ENCODE data around the gene TPBG. TPM values are rescaled to one million over a fixed set of nuclear protein-coding genes. Genes with fewer than 3 reads are reported as not detected.
"Not testable (repeated sequence)": the region's sequence is repeated elsewhere in the genome, so short reads cannot be mapped to it uniquely, and the experiment has no call there.

Gene TPBG
- total RNA-seq, 2 donors from 2014 or later, result 0.43 to 1.9 TPM

- peak overlapping the region; percentile 85 for H3K4me3 Mint-ChIP-seq
- ATAC-seq (replicated peaks), result peak; percentile 31
- peaks cover 11% of the 10 kb centered on the region for H3K36me3 Mint-ChIP-seq (ENCODE audit: low read depth)
- H3K4me1 Mint-ChIP-seq, result peaks cover 9% of the 10 kb centered on the region
- H3K27ac Mint-ChIP-seq, result peak overlapping the region; percentile 30
- H3K27me3 Mint-ChIP-seq, result peaks cover 22% of the 10 kb centered on the region
- no peaks in the 10 kb centered on the region for H3K9me3 Mint-ChIP-seq
Observed at GRCh38 chr6:82364087-82365015, 734 bp downstream of the TPBG start.

GRCh38 chr6:82365016-82365795 is 1.6 kb downstream of the TPBG start:
- Mint-ChIP-seq H3K4me1 (peaks cover 9% of the 10 kb centered on the region), H3K27ac (no peak overlapping the region), H3K9me3 (no peaks in the 10 kb centered on the region), H3K4me3 (peak overlapping the region; percentile 85), H3K36me3 (ENCODE audit: low read depth) (peaks cover 11% of the 10 kb centered on the region), H3K27me3 (peaks cover 20% of the 10 kb centered on the region)
- peak; percentile 27 for ATAC-seq (replicated peaks)

GRCh38 chr6:82367704-82368103 is 4.1 kb downstream of the TPBG start:
- no peak for ATAC-seq (replicated peaks)
- H3K9me3 Mint-ChIP-seq, result no peaks in the 10 kb centered on the region
- H3K27ac Mint-ChIP-seq, result no peak overlapping the region
- H3K4me1 Mint-ChIP-seq, result peaks cover 9% of the 10 kb centered on the region
- H3K4me3 Mint-ChIP-seq, result no peak overlapping the region
- H3K27me3 Mint-ChIP-seq, result peaks cover 15% of the 10 kb centered on the region
- H3K36me3 Mint-ChIP-seq (ENCODE audit: low read depth), result peaks cover 11% of the 10 kb centered on the region

GRCh38 chr6:82370788-82371187 is 7.2 kb downstream of the TPBG start:
- ATAC-seq (replicated peaks), result no peak
- H3K27me3 Mint-ChIP-seq, result peaks cover 4% of the 10 kb centered on the region
- no peaks in the 10 kb centered on the region for H3K36me3 Mint-ChIP-seq (ENCODE audit: low read depth)
- H3K4me1 Mint-ChIP-seq, result no peaks in the 10 kb centered on the region
- no peak overlapping the region for H3K27ac Mint-ChIP-seq
- no peaks in the 10 kb centered on the region for H3K9me3 Mint-ChIP-seq
- H3K4me3 Mint-ChIP-seq, result no peak overlapping the region

GRCh38 chr6:82371799-82372546 is 8.4 kb downstream of the TPBG start:
- Mint-ChIP-seq H3K27me3 (no peaks in the 10 kb centered on the region), H3K36me3 (ENCODE audit: low read depth) (no peaks in the 10 kb centered on the region), H3K4me3 (no peak overlapping the region), H3K27ac (no peak overlapping the region), H3K9me3 (no peaks in the 10 kb centered on the region), H3K4me1 (no peaks in the 10 kb centered on the region)
- ATAC-seq (replicated peaks), result no peak

GRCh38 chr6:82372656-82373055 is 9.0 kb downstream of the TPBG start:
- Mint-ChIP-seq H3K9me3 (peaks cover 3% of the 10 kb centered on the region), H3K27me3 (no peaks in the 10 kb centered on the region), H3K27ac (no peak overlapping the region), H3K4me1 (no peaks in the 10 kb centered on the region), H3K36me3 (ENCODE audit: low read depth) (no peaks in the 10 kb centered on the region), H3K4me3 (no peak overlapping the region)
- no peak for ATAC-seq (replicated peaks)

GRCh38 chr6:82374516-82374915 is 10.9 kb downstream of the TPBG start:
- Mint-ChIP-seq H3K4me3 (no peak overlapping the region), H3K4me1 (no peaks in the 10 kb centered on the region), H3K27ac (no peak overlapping the region), H3K27me3 (no peaks in the 10 kb centered on the region), H3K9me3 (peaks cover 6% of the 10 kb centered on the region), H3K36me3 (ENCODE audit: low read depth) (no peaks in the 10 kb centered on the region)
- ATAC-seq (replicated peaks), result no peak

- H3K4me3 Mint-ChIP-seq, result no peak overlapping the region
- no peak overlapping the region for H3K27ac Mint-ChIP-seq
- H3K9me3 Mint-ChIP-seq, result peaks cover 6% of the 10 kb centered on the region
- no peaks in the 10 kb centered on the region for H3K4me1 Mint-ChIP-seq
- no peaks in the 10 kb centered on the region for H3K36me3 Mint-ChIP-seq (ENCODE audit: low read depth)
- H3K27me3 Mint-ChIP-seq, result no peaks in the 10 kb centered on the region
- no peak for ATAC-seq (replicated peaks)
Observed at GRCh38 chr6:82376636-82377035, 13.0 kb downstream of the TPBG start.

GRCh38 chr6:82380566-82381185 is 17.1 kb downstream of the TPBG start:
- no peak for ATAC-seq (replicated peaks)
- no peaks in the 10 kb centered on the region for H3K27me3 Mint-ChIP-seq
- no peaks in the 10 kb centered on the region for H3K36me3 Mint-ChIP-seq (ENCODE audit: low read depth)
- no peaks in the 10 kb centered on the region for H3K4me1 Mint-ChIP-seq
- no peak overlapping the region for H3K4me3 Mint-ChIP-seq
- H3K9me3 Mint-ChIP-seq, result peaks cover 6% of the 10 kb centered on the region
- H3K27ac Mint-ChIP-seq, result no peak overlapping the region

GRCh38 chr6:82381278-82381677 is 17.7 kb downstream of the TPBG start:
- Mint-ChIP-seq H3K27me3 (no peaks in the 10 kb centered on the region), H3K4me3 (no peak overlapping the region), H3K27ac (no peak overlapping the region), H3K9me3 (peaks cover 6% of the 10 kb centered on the region), H3K4me1 (no peaks in the 10 kb centered on the region), H3K36me3 (ENCODE audit: low read depth) (no peaks in the 10 kb centered on the region)
- no peak for ATAC-seq (replicated peaks)

- Mint-ChIP-seq H3K27me3 (no peaks in the 10 kb centered on the region), H3K4me1 (no peaks in the 10 kb centered on the region), H3K4me3 (no peak overlapping the region), H3K27ac (no peak overlapping the region), H3K9me3 (no peaks in the 10 kb centered on the region), H3K36me3 (ENCODE audit: low read depth) (no peaks in the 10 kb centered on the region)
- no peak for ATAC-seq (replicated peaks)
Observed at GRCh38 chr6:82385102-82385501, 21.5 kb downstream of the TPBG start.

GRCh38 chr6:82385546-82385945 is 21.9 kb downstream of the TPBG start:
- Mint-ChIP-seq H3K4me1 (no peaks in the 10 kb centered on the region), H3K36me3 (ENCODE audit: low read depth) (no peaks in the 10 kb centered on the region), H3K27ac (no peak overlapping the region), H3K27me3 (no peaks in the 10 kb centered on the region), H3K4me3 (no peak overlapping the region), H3K9me3 (no peaks in the 10 kb centered on the region)
- ATAC-seq (replicated peaks), result no peak

- H3K4me1 Mint-ChIP-seq, result no peaks in the 10 kb centered on the region
- H3K27me3 Mint-ChIP-seq, result no peaks in the 10 kb centered on the region
- no peaks in the 10 kb centered on the region for H3K36me3 Mint-ChIP-seq (ENCODE audit: low read depth)
- no peak overlapping the region for H3K4me3 Mint-ChIP-seq
- H3K27ac Mint-ChIP-seq, result no peak overlapping the region
- H3K9me3 Mint-ChIP-seq, result no peaks in the 10 kb centered on the region
- no peak for ATAC-seq (replicated peaks)
Observed at GRCh38 chr6:82385961-82386360, 22.3 kb downstream of the TPBG start.

- H3K27me3 Mint-ChIP-seq; H3K27ac Mint-ChIP-seq; H3K9me3 Mint-ChIP-seq; H3K36me3 Mint-ChIP-seq (ENCODE audit: low read depth); H3K4me3 Mint-ChIP-seq; H3K4me1 Mint-ChIP-seq; ATAC-seq (replicated peaks): not testable (repeated sequence)
Observed at GRCh38 chr6:82394770-82395169, 31.2 kb downstream of the TPBG start.

All from activated T-helper 17 cell treated with anti-CD3 and anti-CD28 coated beads, Interleukin-2, amount 50 U/mL, for 72 hours (primary cell).